K562 (cell line): ENCODE results near the gene USHBP1. TPM values are rescaled to one million over a fixed set of nuclear protein-coding genes. Genes with fewer than 3 reads are reported as not detected.

ENCODE experiments used
- ATAC-seq: fragments of 200-7000 bp; cut with Tn5 transposase; 3 replicates; pipeline ENCODE4 v1.9.1; 2020; ENCODE audit warnings: moderate library complexity
- BruUV-seq: library from RNA; stranded (reverse); fragments of 400-500 nt; replicated peaks from 2 replicates; lab custom pipeline; 2021; lab: Mats Ljungman, UMichigan
- CTCF ChIA-PET: fragments of 300-600 bp; formaldehyde crosslinking; extraction: SDS; loops from one replicate; lab custom pipeline; 2021; ENCODE audit warnings: low intra/inter-chr PET ratio; lab: Yijun Ruan, JAX
- POLR2A ChIA-PET: fragments of 300-600, 350-650 bp; sonication (Branson Sonifier 250); formaldehyde crosslinking; extraction: SDS; loops from one replicate; lab custom pipeline; 2021; ENCODE audit warnings: antibody characterized with exemption, inconsistent platforms; lab: Yijun Ruan, JAX
- DNase-seq, 4 experiments: peaks; one replicate each; pipeline versions ENCODE4 v3.0.0 to v3.0.0-alpha.2; 2011 to 2018; ENCODE audit warnings: low spot score in 3 of 4, mixed read lengths in 3 of 4; ENCODE audit errors: extremely low read depth in 1 of 4
- FAIRE-seq: peaks from 2 replicates; lab custom pipeline; 2011; peaks lifted over from hg19 to GRCh38; lab: Jason Lieb, UNC
- H2AFZ ChIP-seq: 2 replicates; pipeline ENCODE4 v1.6.0; 2011; ENCODE audit warnings: low read depth, low read length, control low read depth, inconsistent platforms
- H3K27ac ChIP-seq: fragments of 200-600 bp; 3 replicates; pipeline ENCODE4 v1.8.0; 2011; ENCODE audit warnings: low read depth, mild to moderate bottlenecking, control low read depth, inconsistent platforms, low read length, moderate library complexity, mixed read lengths; ENCODE audit errors: extremely low read depth
- H3K27me3 ChIP-seq, 2 experiments: fragments of 300-600 bp in 1 of 2; 2 replicates in 1 of 2; 3 replicates in 1 of 2; pipeline versions ENCODE4 v1.6.0 to v1.8.0; 2011; ENCODE audit warnings: inconsistent platforms in 2 of 2, low read length in 2 of 2, mild to moderate bottlenecking in 1 of 2, mixed read lengths in 1 of 2, moderate library complexity in 1 of 2; ENCODE audit not compliant: control insufficient read depth in 2 of 2, insufficient read depth in 2 of 2
- H3K36me3 ChIP-seq: fragments of 300-600 bp; 3 replicates; pipeline ENCODE4 v1.8.0; 2011; ENCODE audit warnings: mild to moderate bottlenecking, low read length, inconsistent platforms; ENCODE audit not compliant: control insufficient read depth, insufficient read depth
- H3K4me1 ChIP-seq, 2 experiments: fragments of 200-600 bp in 1 of 2; replicated peaks in 1 of 2; 2 replicates in 1 of 2; 3 replicates in 1 of 2; pipeline versions ENCODE4 v1.5.1 to v1.8.0; 2011; ENCODE audit warnings: inconsistent platforms in 2 of 2, low read length in 2 of 2, mild to moderate bottlenecking in 1 of 2, mixed read lengths in 1 of 2, moderate library complexity in 1 of 2; ENCODE audit not compliant: control insufficient read depth in 2 of 2, insufficient read depth in 2 of 2
- H3K4me2 ChIP-seq: 2 replicates; pipeline ENCODE4 v1.6.1; 2011; ENCODE audit warnings: low read length, control low read depth, inconsistent platforms, mixed read lengths; ENCODE audit not compliant: insufficient read depth
- H3K4me3 ChIP-seq: fragments of 200-600 bp; sonication (generic), shearing (Covaris generic); 2 replicates; pipeline ENCODE4 v1.5.1; 2016; ENCODE audit warnings: control low read depth, inconsistent platforms
- H3K79me2 ChIP-seq: fragments of 200-600 bp; 3 replicates; pipeline ENCODE4 v1.8.0; 2011; ENCODE audit warnings: low read length, inconsistent platforms; ENCODE audit not compliant: control insufficient read depth, insufficient read depth
- H3K9ac ChIP-seq, 2 experiments: 2 replicates each; pipeline versions ENCODE4 v1.6.0 to v1.6.1; 2011; ENCODE audit warnings: low read depth in 2 of 2, low read length in 2 of 2, control low read depth in 1 of 2, inconsistent platforms in 1 of 2, mild to moderate bottlenecking in 1 of 2, mixed read lengths in 1 of 2; ENCODE audit not compliant: insufficient read depth in 1 of 2
- H3K9me1 ChIP-seq: one replicate; pipeline ENCODE4 v1.6.0; 2011; ENCODE audit warnings: inconsistent platforms, mild to moderate bottlenecking, low read length, moderate library complexity; ENCODE audit not compliant: control insufficient read depth, insufficient read depth
- H3K9me3 ChIP-seq: replicated peaks from 2 replicates; pipeline ENCODE4 v1.5.1; 2011; ENCODE audit warnings: low read depth, low read length, inconsistent platforms; ENCODE audit not compliant: control insufficient read depth, insufficient read depth
- H4K20me1 ChIP-seq: replicated peaks from 2 replicates; pipeline ENCODE4 v1.6.1; 2011; ENCODE audit warnings: low read length, inconsistent platforms, mixed read lengths; ENCODE audit not compliant: control insufficient read depth, insufficient read depth
- CCAR2 ChIP-seq: fragments of 200-400 bp; formaldehyde crosslinking; IDR thresholded peaks from 2 replicates; pipeline ENCODE4 v1.6.1; 2017; ENCODE audit warnings: mild to moderate bottlenecking, low read depth, low read length
- CHD2 ChIP-seq: IDR thresholded peaks from 2 replicates; pipeline ENCODE4 v1.6.1; 2011; ENCODE audit warnings: low read depth, low read length
- COPS2 ChIP-seq: fragments of 450-650 bp; conservative IDR thresholded peaks from 2 replicates; pipeline ENCODE4 v1.6.1; 2016; ENCODE audit warnings: mild to moderate bottlenecking, moderate library complexity
- IFI16 ChIP-seq: fragments of 250-450 bp; sonication (Bioruptor Pico); IDR thresholded peaks from 2 replicates; pipeline ENCODE4 v2.1.2; 2022; ENCODE audit warnings: mild to moderate bottlenecking, inconsistent platforms
- KDM1A ChIP-seq, 2 experiments: fragments of 450-650 bp; IDR thresholded peaks; 2 replicates each; pipeline ENCODE4 v1.6.1; 2016; ENCODE audit warnings: mild to moderate bottlenecking in 2 of 2
- NFIC ChIP-seq: fragments of 450-650 bp; IDR thresholded peaks from 2 replicates; pipeline ENCODE4 v1.6.1; 2017; ENCODE audit warnings: mild to moderate bottlenecking, inconsistent platforms
- ZBTB33 ChIP-seq: sonication (generic); formaldehyde crosslinking; IDR thresholded peaks from 2 replicates; pipeline ENCODE4 v1.8.1; 2023; ENCODE audit warnings: mild to moderate bottlenecking, missing genetic modification reagents
- ZZZ3 ChIP-seq: fragments of 450-650 bp; IDR thresholded peaks from 2 replicates; pipeline ENCODE4 v1.6.1; 2016; ENCODE audit warnings: antibody characterized with exemption, mild to moderate bottlenecking, moderate library complexity
- WGBS: fragments of 100-300 bp; shearing (Covaris generic); methylation state at CpG from one replicate; pipeline ENCODE4 v1.1.6; 2016; ENCODE audit warnings: low coverage, mixed read lengths; ENCODE audit not compliant: insufficient coverage; ENCODE audit errors: missing lambda C conversion rate; 5-methylcytosine and 5-hydroxymethylcytosine counted together
- in situ Hi-C: fragments of 300-500 bp; cut with MboI; formaldehyde crosslinking; loops from 4 replicates; pipeline ENCODE4 v1.15.0; 2018; ENCODE audit warnings: inconsistent platforms, mixed read lengths
- intact Hi-C: fragments of 100-400 bp; cut with micrococcal nuclease; formaldehyde crosslinking; loops from 2 replicates; pipeline ENCODE4 v1.14.2; 2022
- polyA plus RNA-seq, 8 experiments: library from polyadenylated mRNA; depleted of rRNA in 4 of 8; stranded (reverse) in 5 of 8; unstranded in 3 of 8; fragments of >200 nt; fragmentation: Nextera tagmentation in 2 of 8; fragmentation: Illumina TruSeq in 1 of 8; extraction: Ambion mirVana in 2 of 8; extraction: Trizol in 1 of 8; gene quantifications; 2 replicates each; pipeline versions ENCODE4 v1.2.1 to v1.2.3, GENCODE V29; 2011 to 2014; ENCODE audit warnings: inconsistent platforms in 1 of 8, missing spikeins in 1 of 8
- total RNA-seq, 7 experiments: library from RNA; depleted of rRNA in 6 of 7; stranded (reverse); fragments of >200 nt in 6 of 7; fragmentation: Illumina TruSeq in 2 of 7; extraction: Trizol in 2 of 7; gene quantifications; 2 replicates each; pipeline versions ENCODE4 v1.2.1 to v1.2.3, GENCODE V29; 2011 to 2021; ENCODE audit warnings: low replicate concordance in 1 of 7
- TF ChIP-seq, protein P1 (sequence below), 2 experiments: IDR thresholded peaks; 2 replicates each; pipeline ENCODE4 v1.6.1; 2012; ENCODE audit warnings: improper control_type of control experiment in 2 of 2, low read depth in 2 of 2, low read length in 2 of 2, borderline replicate concordance in 1 of 2

USHBP1 gene
- total and polyA plus RNA-seq, 9 of the 15 experiments (the other 6 are each of a cell fraction or from before 2014, with no cell fraction given) = 0.03 to 0.10 (median 0.05) TPM; not detected in 5

GRCh38 chr19:17229890-17230289 is 34.7 kb downstream of the USHBP1 start:
- no peak for ATAC-seq
- TF ChIP-seq KDM1A (IDR thresholded peaks at IDR 0.05) (no peak), NFIC (peak; percentile 83)
- TF ChIP-seq, all 486 proteins: peak for 1
- DNase-seq = no peak
- H3K9me3 ChIP-seq = no peaks in the 10 kb centered on the region
- H3K27me3 ChIP-seq = no peaks in the 10 kb centered on the region
- peaks cover 60% of the 10 kb centered on the region; the same call in 2 of the 3 replicates for H3K36me3 ChIP-seq
- peaks cover 13 to 50% of the 10 kb centered on the region in 2 experiments for H3K4me1 ChIP-seq
- 90% methylated on average over 1 of the region's 3 CpGs for WGBS
- no peak overlapping the region for H3K4me2 ChIP-seq
- BruUV-seq = no TSS peak
- H3K27ac ChIP-seq = no peak overlapping the region
- intact Hi-C loops (loop anchor here (5.0 kb wide), 1 partner anchor 37 kb away; the partner anchor contains the start of gene BABAM1), in situ Hi-C loops (no loop called here)
- H3K79me2 ChIP-seq = peaks cover 53% of the 10 kb centered on the region
- ChIA-PET CTCF (no interaction called here), POLR2A (interaction anchor here (1.2 to 11.9 kb wide), 2 partner anchors 9 kb away, joined by 3 to 129 read pairs; no protein-coding TSS in a partner anchor)
- H3K9me1 ChIP-seq = no peaks in the 10 kb centered on the region
- no peak for FAIRE-seq
- H3K9ac ChIP-seq = peak overlapping the region in 1 of 2 experiments; percentile 80; a peak in 1 of 4 replicates
- H3K4me3 ChIP-seq = no peak overlapping the region
- 0 out of 2 replicates have a peak, but pooled peaks cover 10% of the 10 kb centered on the region for H4K20me1 ChIP-seq
- H2AFZ ChIP-seq = no peak overlapping the region

GRCh38 chr19:17227798-17228367 is 36.7 kb downstream of the USHBP1 start:
- H3K27ac ChIP-seq = peak overlapping the region; percentile 88
- peak overlapping the region; percentile 6; the same call in 1 of the 2 replicates for H3K4me3 ChIP-seq
- peaks cover 43% of the 10 kb centered on the region; the same call in 2 of the 3 replicates for H3K36me3 ChIP-seq
- peak overlapping the region; percentile 90 for H3K4me2 ChIP-seq
- 0 out of 2 replicates have a peak, but pooled peaks cover 4% of the 10 kb centered on the region for H4K20me1 ChIP-seq
- ATAC-seq (peak; percentile 13), FAIRE-seq (peak; percentile 70), DNase-seq (peak in 2 of 4 experiments; percentile 44 to 70)
- H2AFZ ChIP-seq = no peak overlapping the region
- H3K4me1 ChIP-seq = peaks cover 6 to 41% of the 10 kb centered on the region in 2 experiments; a peak in 4 of 5 replicates
- no peaks in the 10 kb centered on the region for H3K27me3 ChIP-seq
- TSS peak; percentile 69 for BruUV-seq
- ChIA-PET CTCF (no interaction called here), POLR2A (interaction anchor here (0.5 to 11.9 kb wide), 8 partner anchors 9 to 60 kb away, joined by 3 to 129 read pairs (median 3); partner anchors contain the start of genes ANKLE1, BABAM1, USE1 and USHBP1)
- no peaks in the 10 kb centered on the region for H3K9me1 ChIP-seq
- H3K9me3 ChIP-seq = no peaks in the 10 kb centered on the region
- intact Hi-C loops (loop anchor here (1.0 to 5.0 kb wide), 2 partner anchors 7 to 39 kb away; partner anchors contain the start of gene BABAM1), in situ Hi-C loops (no loop called here)
- H3K9ac ChIP-seq = peak overlapping the region; percentile 72 to 91
- H3K79me2 ChIP-seq = peaks cover 34% of the 10 kb centered on the region
- WGBS = 37% methylated on average over 13 of the region's 13 CpGs
- TF ChIP-seq CCAR2 (no peak), IFI16 (CRISPR knock-in tag) (no peak), CHD2 (peak; percentile 37; the same call in 1 of the 2 replicates), ZZZ3 (no peak), ZBTB33 (CRISPR knock-in tag) (peak; percentile 38; the same call in 1 of the 2 replicates), COPS2 (no peak)
- TF ChIP-seq, protein P1, sequence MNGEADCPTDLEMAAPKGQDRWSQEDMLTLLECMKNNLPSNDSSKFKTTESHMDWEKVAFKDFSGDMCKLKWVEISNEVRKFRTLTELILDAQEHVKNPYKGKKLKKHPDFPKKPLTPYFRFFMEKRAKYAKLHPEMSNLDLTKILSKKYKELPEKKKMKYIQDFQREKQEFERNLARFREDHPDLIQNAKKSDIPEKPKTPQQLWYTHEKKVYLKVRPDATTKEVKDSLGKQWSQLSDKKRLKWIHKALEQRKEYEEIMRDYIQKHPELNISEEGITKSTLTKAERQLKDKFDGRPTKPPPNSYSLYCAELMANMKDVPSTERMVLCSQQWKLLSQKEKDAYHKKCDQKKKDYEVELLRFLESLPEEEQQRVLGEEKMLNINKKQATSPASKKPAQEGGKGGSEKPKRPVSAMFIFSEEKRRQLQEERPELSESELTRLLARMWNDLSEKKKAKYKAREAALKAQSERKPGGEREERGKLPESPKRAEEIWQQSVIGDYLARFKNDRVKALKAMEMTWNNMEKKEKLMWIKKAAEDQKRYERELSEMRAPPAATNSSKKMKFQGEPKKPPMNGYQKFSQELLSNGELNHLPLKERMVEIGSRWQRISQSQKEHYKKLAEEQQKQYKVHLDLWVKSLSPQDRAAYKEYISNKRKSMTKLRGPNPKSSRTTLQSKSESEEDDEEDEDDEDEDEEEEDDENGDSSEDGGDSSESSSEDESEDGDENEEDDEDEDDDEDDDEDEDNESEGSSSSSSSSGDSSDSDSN (IDR thresholded peaks at IDR 0.05; ENCODE audit: borderline replicate concordance in 1 of 2, low read depth in 2 of 2, low read length in 2 of 2) = no peak
